NCI-H510A (cell line): ENCODE data around the gene WDR45B.

Source experiments
- DNase-seq: peaks from one replicate; lab custom pipeline; 2025; lab: John Stamatoyannopoulos, UW

Gene WDR45B

GRCh38 chr17:82648165-82648668 lies at the start of gene WDR45B:
Gene WDR45B (minus strand): TSS chr17:82648444. CDS start chr17:82648340, 104 bp downstream.
- peak; percentile 97 for DNase-seq

- DNase-seq, result no peak
These were observed 49.5 kb upstream of the WDR45B start for GRCh38 chr17:82697808-82698064.

DNA sequence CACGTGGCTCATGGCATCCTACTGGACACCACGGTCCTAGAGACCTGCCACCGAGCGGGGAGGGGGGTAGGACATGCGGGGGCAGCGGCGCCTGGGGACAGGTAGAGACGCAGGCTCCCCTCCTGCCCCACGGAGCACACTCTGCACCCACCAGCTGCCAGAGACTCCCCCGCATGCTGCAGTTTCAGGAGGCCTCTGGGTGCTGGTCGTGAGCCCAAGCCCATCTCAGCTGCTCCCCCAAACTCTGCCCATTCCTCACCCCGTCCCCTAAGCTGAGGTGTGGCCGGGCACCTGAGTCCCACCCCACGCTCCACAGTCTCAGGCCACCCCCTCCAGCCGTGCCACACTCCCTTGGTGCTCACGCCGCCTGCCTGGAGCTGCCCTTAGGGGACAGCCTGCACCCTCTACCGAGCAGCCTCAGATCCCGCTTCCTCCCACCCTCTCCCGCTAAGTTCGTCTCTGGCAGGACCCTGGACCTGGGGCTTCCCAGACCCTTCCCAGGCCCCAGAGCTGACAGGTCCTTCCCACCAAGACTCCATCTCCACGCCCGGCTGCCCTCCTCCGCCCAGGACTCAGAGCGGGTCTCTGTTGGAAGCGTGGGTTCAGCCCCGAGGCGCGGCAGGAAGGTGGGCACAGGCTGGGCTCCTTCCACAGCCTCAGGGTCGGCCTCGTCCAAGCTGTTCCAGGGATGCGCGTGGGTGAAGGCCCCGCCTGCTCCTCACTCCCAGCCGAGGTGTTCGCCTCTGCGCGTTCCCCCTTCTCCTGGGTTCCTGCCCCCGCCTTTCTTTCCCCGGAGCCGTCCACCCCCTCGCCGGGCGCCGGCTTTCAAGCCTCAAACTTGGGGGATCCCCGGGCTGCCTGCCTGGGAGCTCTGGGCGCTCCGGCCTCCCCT lies 48.9 kb upstream of the WDR45B start:
- no peak for DNase-seq

DNA sequence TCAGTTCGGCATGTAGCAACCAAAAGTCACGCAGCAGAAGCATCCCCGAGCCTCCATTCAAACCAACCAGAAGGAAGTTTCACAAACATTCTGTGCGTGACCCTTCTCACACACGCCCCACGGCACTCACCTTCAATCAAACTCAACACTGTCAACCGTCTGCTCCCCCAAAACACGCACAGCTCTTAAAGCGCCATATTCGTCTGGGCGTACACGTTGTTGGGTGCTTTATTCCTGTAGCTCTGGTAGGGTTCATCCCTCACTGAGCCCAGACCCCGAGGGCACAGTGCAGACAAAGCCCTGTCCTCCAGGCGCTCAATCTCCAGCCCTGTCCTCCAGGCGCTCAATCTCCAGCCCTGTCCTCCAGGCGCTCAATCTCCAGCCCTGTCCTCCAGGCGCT lies 48.0 kb upstream of the WDR45B start:
- DNase-seq, result no peak

DNA sequence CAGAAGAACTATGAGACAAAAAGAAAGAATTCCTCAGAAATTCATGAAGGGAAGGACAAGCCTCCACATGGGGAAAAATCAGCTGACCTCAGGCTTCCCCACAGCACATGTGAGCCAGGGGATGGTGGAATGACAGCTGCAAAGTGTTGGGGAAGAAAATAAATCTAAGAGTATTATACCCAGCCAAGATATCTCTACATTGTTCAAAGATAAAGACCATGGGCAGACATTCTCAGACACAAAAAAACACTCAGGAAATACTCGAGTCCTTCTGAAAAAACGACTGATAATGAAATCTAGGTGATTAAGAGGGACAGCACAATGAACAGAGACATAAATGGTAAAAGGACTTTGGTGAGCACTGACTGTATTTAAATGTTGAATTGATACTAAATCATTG lies 46.4 kb upstream of the WDR45B start:
- DNase-seq, result no peak

DNA sequence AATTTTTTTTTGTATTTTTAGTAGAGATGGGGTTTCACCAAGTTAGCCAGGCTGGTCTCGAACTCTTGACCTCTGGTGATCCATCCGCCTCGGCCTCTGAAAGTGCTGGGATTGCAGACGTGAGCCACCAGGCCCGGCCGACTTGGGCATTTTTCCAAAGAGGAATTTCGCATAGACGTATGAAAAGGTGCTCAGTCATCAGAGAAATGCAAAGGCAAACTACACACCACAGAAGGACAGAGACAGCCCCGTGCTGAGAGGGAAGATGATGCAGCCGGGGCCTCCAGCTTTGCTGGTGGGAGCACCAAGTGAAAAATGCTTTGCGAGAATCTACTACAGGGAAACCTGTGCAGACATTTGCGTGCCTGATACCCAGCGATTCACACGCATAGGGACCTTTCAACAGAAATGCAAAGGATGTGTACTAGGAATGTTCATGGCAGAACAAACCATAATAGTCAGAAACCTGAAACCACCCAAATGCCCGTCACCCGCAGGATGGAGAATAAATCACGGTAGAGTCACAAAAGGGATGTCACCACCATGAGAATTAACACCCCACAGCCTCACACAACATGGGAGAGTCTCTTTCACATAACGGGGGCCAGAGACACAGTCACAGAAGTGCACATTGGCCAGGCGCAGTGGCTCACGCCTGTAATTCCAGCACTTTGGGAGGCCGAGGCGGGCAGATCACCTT lies 45.1 kb upstream of the WDR45B start:
- DNase-seq, result no peak

DNA sequence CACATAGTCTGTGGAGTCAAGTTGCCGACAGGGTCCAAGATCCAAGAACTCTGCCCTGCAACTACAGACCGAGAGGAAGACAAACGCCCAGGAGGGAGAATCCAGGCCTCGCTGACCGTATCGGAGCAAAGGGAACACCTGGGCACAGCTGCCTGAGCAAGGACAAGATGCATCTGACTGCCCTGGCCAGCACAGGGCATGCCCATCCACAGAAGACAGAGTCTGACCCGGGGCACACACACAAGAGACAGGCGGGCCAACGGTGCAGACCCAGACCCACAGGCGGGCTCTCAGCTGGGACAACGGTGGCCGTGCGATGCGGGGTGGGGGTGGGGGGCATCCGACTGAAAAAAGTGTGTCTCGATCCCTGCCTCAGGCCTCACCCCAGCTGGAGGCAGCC lies 44.0 kb upstream of the WDR45B start:
- no peak for DNase-seq

GRCh38 chr17:82691714-82692113 lies 43.5 kb upstream of the WDR45B start:
- DNase-seq, result no peak

DNA sequence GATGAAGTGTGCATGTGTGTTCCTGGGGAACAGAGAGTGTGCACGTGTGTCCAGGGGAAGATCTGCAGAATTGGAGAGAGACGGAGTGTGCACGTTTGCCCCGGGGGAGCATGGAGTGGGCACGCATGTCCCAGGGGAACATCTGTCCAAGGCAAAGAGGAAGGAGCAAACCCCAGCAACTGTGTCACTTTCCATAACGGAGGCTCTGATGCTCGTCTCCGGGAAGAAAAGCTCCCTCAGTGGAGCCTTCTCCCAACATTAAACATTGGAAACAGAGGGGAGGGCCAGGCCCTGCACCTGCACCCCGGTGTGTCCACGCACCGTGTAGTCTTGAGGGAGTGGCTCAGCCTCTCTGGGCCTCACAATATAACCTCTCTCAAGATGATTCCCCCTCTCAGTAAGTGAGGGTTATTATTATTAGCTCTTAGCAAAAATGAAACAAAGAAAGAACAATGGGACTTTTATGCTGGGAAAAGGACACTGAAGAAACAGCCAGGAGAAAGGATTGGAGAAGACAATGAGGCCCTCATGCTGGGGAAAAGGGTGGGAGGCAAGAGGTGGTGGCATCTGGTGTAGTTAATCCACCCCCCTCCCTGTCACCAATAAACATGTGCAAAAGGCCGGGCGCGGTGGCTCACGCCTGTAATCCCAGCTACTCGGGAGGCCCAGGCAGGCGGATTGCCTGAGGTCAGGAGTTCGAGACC lies 42.7 kb upstream of the WDR45B start:
- DNase-seq, result no peak

DNA sequence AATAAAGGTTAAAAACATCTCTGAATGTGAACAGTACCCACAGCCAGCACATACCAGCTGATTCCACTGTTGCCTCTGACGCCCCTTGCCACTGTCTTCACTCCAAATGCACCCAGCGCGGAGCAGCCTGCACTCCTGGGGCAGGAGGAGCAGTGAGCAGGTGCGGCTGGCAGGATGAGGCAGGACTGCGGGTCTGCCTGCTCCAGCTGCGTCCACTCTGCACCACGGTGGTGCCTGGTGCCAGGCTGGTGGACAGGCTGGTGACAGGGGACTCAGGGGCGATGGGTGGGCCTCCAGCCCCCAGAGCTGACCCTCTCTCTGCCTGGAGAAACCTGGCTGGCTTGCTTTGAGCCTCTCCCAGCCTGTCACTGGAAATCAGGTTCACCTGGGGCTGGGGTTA lies 40.8 kb upstream of the WDR45B start:
- DNase-seq, result no peak

DNA sequence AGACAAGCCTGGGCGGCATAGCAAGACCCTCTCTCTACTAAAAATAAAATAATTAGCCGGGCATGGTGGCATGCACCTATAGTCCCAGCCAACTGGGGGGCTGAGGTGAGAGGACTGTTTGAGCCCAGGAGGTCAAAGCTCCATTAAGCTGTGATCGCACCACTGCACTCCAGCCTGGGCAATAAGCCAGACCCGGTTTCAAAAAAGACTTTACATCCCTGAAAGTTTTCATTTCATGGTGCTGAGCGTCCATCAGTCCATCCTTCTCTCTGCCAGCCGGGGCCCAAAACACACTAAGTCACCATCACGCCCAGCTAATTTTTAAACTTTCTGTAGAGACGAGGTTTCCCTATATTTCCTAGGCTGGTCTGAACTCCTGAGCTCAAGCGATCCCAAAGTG lies 39.6 kb upstream of the WDR45B start:
- DNase-seq, result no peak

- DNase-seq, result no peak
These were observed 39.2 kb upstream of the WDR45B start for GRCh38 chr17:82687375-82687861.

- DNase-seq, result no peak
These were observed 38.4 kb upstream of the WDR45B start for GRCh38 chr17:82686366-82687324.

DNA sequence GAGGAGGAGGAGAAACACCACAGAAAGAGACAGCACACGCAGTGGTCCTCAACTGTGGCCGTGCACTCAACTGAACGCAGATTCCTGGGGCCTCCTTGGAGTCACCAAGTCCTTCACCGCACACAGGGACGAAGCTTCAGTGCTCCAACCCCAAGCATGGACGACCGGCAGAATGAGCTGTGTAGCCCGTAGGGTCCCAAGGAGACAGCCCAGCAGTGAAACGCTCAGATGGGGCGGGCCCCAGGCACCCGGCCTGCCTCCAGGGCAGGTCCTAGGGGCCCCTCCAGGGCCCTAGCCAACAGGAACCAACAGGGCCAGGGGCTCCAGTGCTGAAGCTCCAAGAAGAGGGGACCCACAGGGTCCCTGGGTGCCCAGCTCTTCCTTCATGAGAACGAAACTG lies 37.0 kb upstream of the WDR45B start:
- DNase-seq, result no peak

DNA sequence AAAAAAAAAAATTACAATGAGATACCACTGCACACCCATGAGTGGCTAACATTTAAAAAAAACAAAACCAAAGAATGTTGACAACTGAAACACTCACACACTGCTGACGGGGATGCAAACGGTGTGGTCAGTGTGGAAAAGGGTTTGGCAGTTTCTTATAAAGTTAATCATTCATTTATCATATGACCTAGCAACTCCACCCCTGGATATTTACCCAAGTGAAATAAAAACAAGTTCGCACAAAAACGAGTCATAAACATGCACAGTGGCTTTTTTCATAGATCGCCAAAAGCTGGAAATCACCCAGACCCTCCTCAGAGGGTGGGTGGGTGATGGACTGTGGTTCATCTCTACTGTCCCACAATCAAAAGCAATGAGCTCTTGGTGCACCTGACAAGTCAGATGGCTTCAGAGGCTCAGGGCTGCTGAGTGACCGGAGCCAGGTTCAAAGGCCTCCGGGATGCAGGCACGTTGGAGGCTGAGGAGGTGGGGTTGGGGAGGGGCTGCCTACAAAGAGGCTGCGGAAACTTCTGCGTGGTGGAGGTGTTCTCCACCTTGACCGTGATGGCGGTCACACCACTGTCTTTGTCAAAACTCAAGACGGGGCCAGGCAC lies 36.1 kb upstream of the WDR45B start:
- no peak for DNase-seq

DNA sequence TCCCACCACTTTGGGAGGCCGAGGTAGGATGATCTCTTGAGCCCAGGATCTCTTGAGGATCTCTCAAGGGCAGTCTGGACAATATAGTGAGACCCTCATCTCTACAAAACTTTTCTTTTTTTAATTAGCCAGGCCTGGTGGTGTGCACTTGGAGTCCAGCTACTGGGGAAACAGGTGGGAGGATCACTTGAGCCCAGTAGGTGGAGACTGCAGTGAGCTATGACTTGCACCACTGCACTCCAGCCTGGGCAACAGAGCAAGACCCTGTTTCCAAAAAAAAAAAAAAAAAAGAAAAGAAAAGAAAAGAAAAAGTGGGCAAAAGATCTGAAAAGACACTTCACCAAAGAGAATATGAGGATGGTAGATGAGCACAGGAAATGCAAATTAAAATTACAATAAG lies 35.3 kb upstream of the WDR45B start:
- no peak for DNase-seq

GRCh38 chr17:82681547-82681946 lies 33.3 kb upstream of the WDR45B start:
- no peak for DNase-seq

GRCh38 chr17:82679586-82680465 lies 31.6 kb upstream of the WDR45B start:
- no peak for DNase-seq

DNA sequence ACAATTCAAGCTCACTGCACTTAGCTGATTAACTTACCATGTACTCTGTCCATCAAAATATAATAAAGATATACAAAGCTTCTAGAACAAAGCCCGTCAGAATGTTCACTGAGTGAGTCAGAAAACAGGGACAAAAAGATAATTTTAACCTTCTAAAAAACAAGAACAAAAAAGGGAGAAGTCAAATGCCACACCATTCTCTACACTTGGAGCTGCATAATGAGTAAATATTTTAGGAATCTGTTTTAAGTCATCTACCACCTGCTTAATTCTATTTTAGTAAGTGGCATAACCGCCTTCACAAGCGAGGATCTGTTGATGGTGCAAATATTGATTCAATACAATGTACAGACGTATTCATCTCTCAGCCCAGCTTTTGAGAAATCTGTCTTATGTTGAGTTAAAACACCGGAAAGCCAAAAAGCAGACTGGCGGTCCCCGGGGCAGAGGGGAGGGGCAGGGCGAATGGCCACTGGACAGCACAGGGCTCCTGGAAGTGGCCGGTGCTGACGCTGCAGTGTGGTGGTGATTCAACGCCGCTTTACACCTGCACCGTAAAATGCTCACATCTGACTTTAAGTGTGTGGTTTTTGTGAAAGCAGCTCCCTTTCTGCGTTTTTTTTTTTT lies 30.1 kb upstream of the WDR45B start:
- no peak for DNase-seq
